NCI-H1105 treated with DMSO at 0.1 percent for 48 hours (cell line): Measurements from ENCODE around the gene ZMPSTE24.

Experiments
- DNase-seq: peaks from one replicate; lab custom pipeline; 2025; lab: John Stamatoyannopoulos, UW

Gene ZMPSTE24

DNA sequence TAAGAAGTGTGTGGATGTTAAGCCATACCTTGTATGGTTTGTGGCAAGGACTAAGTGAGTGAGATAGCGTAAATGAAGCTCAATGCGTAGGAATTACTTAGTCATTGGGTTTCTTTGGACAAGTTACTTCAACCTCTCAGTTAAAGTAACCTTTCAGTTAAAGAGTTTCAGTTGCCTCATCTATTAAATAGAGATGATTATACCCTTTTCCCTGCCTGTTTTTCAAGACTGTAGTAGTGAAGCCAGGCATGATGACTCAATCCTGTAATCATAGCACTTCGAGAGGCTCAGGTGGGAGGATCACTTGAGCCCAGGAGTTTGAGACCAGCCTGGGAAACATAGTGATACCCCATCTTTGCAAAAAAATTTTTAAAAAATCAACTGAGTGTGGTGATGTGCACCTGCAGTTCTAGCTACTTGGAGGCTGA lies 6.3 kb downstream of the ZMPSTE24 start:
- no peak for DNase-seq

DNA sequence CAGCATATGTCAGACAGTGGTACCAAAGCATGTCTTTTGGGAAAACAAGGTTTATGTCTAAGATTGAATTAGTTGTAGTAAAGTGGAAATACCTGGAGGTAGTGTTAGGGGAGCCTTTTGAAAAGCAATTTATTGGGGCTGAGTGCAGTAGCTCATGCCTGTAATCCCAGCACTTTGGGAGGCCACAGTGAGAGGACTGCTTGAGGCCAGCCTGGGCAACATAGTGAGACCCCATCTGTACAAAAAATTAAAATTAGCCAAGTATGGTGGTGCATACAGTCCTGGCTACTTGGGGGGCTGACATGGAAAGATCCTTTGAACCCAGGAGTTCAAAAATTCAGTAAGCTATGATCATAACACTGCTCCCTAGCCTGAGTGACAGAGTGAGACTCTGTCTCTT lies 7.3 kb downstream of the ZMPSTE24 start:
- no peak for DNase-seq

DNA sequence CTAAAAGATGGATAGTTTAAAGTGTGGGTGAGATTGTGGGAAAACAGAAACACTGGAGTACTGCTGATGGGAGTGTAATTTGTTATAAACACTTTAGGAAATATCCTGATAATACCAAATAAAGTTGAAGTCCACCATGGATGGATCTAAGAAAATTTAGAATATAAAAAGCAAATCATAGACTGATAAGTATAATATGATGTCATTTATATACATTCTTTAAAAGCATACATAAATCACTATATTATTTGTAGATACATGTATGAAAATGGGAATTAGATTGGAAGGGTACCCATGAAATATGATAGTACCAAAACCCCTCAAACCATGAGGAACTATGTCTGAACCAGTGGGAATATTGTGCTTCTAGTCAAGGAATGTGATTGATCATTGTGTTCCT lies 7.9 kb downstream of the ZMPSTE24 start:
- DNase-seq = no peak

DNA sequence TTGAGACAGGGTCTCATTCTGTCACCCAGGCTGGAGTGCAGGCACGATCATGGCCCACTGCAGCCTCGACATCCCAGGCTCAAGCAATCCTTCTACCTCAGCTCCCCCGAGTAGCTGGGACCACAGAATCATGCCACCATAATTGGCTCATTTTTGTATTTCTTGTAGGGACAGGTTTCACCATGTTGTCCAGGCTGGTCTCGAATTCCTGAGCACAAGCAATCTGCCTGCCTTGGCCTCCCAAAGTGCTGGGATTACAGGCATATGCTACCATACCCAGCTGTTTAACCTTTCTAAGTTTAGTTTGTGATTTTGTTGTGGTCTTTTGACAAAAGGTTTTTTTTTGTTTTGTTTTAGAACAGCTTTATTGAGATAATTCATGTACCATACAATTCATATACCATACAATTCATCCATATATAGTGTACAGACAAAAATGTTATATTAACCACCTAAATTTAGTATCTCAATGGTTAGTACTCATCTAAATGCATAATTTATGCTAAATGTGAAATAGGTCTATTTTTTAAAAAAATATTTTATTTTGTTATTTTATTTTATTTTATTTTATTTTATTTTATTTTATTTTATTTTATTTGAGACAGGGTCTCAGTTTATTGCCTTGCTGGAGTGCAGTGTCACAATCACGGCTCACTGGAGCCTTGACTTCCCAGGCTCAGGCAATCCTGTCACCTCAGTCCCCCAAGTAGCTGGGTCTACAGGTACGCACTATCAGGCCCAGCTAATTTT lies 8.9 kb downstream of the ZMPSTE24 start:
- DNase-seq = no peak

DNA sequence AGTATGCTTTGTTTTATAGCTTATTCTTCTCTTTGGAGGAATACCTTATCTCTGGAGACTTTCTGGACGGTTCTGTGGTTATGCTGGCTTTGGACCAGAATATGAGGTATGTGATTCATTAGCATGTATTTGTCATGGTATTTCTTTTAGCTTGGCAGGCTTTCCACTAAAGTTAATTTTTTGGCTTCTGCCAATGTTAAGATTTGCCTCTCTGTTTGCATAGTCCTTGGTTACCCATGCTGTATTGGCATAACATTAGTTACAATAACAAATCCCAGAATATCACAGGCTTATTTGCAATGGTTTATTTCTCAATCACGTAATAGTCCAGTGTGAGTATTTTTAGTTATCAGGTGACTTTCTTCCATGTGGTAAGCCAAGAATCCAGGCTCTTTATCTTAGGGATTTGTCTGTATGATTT lies 9.7 kb downstream of the ZMPSTE24 start:
- no peak for DNase-seq

DNA sequence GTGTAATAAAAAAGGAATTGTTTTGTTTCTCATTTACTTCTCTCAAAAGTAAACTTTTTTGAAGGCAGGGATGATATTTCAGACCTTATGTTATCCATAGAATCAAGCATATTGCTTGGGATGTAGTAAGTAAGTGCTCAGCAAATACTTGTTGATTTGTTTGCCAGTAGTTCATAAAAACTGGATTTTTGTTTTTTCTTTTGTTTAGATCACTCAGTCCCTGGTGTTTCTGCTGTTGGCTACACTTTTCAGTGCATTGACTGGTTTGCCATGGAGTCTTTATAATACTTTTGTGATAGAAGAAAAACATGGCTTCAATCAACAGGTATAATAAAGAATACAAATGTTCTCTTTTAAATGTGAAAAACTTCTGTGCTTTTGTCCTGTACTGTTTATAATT lies 10.2 kb downstream of the ZMPSTE24 start:
- DNase-seq = no peak

DNA sequence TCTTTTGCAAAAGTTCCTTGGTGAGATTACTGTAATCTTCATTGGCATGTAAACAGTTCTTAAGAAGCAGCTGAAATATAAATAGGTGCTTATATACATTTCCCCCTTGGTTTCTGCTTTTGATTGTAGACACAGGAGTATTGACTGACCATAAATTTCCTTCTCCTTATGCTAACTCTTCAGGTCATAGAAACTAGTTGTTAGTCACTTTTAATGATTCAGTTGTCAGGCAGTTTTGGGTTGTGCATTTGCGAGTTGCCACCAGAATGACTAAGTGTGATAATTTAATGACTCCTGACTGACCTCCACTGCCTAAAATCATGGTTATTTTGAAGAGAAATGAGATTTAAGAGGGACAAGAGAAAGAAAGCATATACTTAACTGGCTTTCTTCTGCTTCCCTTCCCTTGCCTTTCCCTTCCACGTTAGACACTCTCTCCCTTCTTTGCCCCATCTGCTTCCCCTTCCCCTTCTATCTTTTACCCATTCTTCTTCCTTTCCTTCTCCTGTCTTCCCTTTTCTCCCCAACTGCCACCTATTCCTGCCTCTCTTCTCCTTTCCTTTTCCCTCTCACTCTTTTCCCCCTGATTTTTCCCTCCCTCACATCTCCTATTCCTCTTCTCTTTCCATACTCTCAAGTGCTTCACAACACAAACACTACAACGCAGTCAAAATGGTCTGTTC lies 12.3 kb downstream of the ZMPSTE24 start:
- no peak for DNase-seq

DNA sequence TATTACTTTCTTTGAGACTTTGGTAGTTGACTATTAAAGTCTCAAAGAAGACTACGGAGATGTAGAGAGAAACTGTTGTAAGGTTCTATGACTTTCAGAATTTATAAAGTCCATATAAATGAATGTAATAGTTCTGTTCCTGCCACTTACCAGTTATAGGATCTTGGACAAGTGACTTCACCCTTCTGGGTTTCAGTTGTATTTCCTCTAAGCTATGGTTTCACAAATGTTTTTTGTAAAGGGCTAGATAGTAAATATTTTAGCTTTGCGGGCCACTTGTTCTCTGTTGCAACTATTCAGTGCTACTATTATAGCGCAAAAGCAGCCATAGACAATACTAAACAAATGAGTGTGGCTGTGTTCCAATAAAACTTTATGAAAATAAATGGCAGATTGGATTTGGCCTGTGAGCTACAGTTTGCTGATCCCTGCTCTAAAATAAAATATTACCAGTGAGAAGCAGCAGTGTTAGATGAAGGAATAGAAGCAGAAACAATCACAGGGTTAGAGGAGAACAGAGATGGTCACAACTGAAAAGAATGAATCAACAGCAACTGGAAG lies 14.7 kb downstream of the ZMPSTE24 start:
- DNase-seq = no peak

DNA sequence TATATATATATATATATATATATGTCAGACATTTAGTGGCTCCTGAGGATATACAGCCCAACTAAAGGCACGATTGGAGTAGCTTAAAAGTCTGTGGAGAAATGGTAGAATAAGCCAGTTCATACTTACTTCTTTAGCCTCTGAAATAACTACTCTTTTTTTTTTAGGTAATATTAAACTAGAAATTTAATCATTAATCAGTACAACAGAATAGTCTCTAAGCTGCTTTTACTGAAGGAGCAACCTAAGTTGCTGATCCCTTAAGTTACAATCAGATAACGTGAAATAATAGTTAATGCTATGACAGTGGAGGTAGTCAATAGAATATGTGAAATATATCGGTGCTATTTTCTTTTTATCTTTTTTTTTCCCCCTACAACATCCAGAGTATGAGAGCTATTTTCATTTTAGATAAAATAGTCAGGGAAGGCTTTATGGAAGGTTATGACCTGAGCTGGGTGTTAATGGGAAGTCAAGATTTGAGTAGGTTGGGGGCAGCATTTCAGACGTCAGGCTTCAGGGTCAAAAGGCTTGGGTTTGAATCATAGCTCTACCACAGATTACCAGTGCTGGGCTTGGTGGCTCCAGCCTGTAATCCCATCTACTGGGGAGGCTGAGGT lies 15.6 kb downstream of the ZMPSTE24 start:
- no peak for DNase-seq

DNA sequence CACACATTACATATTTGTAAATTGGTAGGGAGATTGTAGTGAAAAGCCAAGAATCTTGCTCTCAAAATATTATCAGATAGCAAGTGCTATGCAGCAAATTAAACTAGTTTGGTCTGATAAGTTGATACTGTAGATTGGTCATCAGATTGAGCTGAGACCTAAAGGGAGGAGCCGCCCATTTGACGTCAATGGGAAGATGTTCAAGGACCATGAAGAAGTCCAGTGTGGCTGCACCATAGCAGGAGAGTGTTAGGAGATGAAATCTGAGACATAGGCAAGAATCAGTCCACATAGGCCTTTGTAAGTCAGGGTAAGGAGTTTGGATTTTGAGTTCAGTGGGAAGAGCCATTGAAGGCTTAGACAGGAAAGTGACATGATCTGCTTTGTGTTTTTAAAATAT lies 16.3 kb downstream of the ZMPSTE24 start:
- DNase-seq = no peak

DNA sequence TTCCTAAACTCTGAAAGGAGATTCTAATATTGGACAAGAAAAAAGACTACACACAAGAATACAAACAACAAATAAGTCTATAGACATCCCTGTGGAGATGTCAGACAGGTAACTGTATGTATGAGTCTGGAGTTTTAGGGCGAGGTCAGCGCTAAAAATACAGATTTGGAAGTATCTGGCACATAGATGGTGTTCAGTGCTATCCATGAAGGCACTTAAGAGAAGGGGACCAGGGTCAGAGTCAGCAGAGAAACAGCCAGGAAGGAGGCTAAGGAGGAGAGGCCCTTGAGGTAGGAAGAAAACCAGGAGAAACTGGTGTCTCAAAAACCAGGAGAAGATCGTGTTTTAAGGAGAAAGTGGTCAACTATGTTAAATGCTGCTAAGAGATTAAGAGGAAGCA lies 18.1 kb downstream of the ZMPSTE24 start:
- no peak for DNase-seq

DNA sequence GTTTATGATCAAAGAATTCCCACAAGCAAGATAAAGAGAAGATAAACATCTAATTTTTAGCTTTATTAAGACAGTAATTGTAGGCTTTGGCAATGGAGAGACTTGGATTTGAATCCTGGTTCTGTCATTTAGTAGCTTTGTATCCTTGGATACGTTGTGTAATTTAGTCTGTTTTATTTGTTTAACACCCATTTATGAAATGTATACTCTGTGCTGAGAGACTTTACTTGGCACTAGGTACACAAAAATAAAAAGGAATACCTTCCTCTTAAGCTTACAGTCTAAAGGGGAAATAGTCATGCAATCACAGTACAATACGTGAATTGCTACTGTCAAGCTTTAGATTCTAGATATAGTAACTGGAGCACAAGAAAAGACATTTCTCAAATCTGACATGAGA lies 23.8 kb downstream of the ZMPSTE24 start:
- no peak for DNase-seq

DNA sequence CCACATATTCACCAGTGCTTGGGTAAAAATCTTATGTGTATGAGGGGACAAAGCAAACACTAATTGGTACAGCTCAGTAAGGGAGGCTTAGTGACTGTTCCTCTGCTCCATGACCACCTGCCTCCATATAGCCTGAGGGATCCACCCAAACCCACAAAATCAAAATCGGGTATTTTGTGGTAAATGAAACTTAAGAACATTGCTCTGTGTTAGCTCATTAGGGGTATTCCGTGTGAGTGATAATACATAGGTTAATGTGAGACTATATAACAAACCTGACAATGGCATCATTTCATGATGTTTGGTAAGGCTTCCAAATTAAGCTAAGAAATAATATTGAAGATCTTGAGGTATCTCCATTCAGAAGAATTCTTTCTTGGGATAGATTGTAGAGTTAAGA lies 33.3 kb downstream of the ZMPSTE24 start:
- no peak for DNase-seq

DNA sequence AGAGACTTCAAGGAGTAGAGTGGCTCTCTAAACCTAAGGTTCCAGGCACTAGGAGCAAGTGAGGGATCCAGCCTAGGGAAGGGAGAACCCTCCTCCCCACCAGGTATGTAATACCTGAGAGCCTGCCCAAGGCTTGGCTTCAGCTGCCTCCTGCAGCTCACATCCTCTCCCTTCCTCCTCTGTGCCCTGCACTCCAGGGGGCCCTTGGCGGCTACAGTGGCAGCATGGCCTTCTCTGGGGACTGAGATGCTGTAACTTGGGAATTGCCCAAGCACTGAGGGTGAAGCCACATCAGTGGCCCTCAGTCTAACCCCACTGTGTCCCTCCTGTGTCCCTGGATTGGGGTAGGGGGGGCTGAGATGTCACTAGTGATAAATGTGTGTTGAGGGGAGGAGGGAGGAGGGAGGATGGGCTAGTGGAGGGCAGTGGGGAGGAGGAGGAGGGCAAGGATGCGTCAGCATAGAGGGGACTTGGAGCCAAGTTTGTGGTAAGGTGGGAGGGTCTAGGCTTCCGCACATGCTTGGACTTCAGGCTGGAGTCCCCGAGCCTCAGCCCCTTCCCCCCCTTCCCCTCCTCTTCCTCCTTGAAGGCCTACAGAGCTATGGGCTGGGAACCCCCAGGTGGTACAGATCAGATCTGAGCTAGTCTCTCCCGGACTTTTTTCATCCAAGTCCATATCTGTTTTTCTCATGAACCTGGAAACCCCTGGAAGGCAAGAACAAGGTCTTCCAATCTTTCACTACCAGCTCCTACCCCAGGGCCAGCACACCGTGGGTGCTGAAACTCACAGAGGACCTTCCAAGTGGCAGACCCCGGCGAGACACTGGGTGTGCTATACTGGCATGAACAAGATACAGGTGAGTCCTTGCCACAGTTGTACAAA lies 41.6 kb downstream of the ZMPSTE24 start:
- DNase-seq = no peak

DNA sequence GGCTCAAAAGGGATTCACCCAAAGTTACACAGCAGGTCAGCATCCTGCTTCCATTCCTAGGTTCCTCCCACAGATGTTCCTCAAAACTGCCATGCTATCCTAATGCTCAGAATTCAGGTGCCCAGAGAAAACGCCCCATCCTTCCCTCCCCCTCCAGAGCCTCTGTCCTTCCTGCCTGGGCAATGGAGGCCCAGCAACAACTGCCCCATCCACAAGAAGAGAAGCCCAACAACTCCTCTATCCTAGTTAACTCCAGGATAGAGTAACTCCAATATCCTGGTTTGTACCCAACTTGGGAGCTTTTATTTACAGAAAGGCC lies 42.2 kb downstream of the ZMPSTE24 start:
- no peak for DNase-seq

DNA sequence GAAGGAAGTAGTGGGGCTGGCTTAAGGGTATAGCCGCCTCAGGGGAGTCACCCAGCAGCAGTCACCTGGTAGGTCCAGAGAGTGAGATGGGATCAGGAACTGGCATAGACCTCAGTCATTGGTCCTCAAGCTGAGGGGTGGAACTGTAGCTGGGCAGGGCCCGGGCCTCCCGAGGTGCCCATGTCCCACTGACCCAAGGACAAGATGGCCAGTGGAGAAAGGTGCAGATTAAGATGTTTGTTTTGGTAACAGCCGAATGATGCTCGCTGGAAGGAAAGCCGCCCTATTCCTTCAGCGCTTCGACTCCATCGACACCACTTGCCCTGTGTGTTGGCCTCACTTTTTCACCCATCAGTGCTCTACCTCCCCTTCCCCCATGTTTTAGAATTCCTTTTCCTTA lies 42.6 kb downstream of the ZMPSTE24 start:
- no peak for DNase-seq

DNA sequence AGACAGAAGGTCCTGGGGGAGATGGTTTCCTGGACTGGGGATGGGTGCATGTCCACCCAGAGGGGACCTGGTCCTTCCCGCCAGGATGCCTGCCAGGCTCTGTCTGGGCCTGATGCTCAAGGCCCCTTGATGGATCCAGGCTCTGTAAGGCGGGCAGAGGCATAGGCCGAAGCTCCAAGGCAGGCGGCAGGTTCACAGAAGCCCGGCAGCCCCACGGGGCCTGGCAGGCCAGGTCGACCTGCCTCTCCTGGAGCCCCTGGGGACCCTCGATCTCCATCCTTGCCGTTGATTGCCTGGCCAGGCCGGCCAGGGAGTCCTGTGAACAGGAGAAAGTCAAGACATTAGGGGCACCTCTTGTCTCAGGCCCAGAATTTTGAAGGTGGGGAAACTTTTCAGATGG lies 43.0 kb downstream of the ZMPSTE24 start:
- no peak for DNase-seq

DNA sequence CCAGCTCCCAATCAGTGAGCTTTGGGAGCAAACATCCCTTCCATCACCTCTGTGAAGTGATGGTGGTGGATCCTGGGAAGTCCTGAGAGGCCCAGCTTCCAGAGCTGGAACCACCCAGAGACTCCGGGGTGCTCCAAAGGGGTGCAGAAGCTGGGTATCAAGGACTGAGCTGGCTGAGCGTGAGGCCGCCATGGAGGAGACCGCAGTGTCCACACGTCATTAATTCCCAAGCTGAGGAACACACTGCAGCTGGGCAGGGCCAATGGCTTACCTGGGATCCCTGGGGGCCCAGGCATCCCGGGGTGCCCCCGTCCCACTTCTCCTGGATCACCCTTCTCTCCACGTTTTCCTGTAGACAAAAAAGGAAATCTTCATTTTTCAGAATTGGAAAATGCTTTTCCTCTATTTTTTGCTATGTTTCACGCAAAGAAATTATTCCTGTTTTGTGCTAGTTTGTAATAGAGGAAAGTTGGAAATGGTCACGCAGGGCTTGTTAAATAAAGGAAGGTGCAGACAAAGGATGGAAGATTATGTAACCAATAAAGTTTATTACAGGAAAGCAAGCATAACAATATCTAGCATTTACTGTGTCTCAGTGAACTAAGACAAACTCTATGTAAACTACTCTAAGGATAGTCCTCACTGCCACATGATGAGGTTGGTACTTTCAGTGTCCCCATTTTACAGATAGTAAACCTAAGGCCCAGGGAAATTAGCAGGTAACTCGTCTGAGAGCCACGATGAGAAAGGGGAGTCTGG lies 43.7 kb downstream of the ZMPSTE24 start:
- no peak for DNase-seq

DNA sequence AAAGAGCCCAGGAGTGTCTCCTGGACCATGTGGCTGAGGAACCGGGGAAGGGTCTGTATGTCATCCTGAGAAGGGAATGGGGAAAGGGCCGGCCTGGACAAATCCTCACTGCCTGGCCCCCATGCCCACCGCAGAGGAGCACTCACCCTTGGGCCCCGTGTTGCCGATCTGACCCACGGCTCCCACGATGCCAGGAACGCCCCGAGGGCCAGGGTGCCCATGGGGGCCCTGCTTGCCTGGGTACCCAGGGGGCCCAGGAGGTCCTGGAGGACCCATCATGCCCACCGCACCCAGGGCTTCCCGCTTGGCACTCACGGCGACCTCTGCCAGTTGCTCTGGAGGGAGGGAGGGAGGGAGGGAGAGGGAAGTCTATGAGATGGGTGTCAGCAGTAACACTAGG lies 44.4 kb downstream of the ZMPSTE24 start:
- no peak for DNase-seq

DNA sequence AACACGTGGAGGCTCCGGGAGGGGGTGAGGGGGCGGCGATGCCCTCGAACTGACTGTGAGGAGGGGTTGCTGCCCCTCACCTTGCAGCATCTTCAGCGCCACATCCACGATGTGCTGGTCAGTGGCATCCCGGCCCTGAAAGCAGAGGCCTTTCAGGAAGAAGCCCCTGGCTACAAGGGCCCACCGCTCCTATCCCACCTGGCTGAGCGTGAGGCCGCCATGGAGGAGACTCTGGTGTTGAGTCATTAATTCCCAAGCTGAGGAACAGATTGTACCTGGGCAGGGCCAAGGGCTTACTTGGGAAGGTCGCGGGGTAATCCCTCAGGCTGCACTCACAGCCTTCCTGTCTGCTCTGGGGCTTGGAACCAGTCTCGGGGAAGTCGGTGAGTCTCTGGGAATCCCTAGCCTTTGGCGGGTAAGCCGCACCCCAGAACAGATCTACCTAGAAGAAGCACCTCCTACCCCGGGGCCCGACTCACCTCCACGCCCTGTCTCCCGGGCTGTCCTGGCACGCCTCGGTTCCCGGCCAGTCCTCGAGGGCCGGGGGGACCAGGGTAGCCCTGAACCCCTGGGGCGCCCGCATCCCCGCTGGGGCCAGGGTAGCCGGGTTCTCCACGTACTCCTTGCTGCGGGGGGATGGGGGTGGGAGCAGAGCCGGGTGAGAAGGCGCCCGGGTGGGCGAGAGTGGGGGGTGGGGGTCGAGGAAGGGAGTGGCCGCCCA lies 45.2 kb downstream of the ZMPSTE24 start:
- no peak for DNase-seq

DNA sequence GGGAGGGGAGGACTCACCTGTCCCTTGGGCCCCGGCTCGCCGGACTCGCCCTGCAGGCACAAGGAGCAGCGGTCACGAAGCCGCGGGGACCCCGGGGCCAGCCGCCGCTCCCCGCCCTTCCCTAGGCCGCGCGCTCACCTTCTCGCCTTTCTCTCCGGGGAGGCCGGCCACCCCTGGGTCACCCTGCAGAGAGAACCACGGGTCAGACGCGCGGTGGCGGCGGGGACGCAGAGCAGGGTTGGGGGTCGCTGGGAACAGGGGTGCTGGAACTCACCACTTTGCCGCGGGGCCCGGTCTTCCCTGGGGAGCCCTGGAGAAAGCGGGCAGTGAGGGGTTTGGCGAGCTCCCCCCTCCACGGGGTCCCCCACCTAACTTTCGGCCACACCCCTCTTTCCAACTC lies 45.8 kb downstream of the ZMPSTE24 start:
- DNase-seq = no peak
